Skeletal muscle tissue (tissue), 4 donors: ENCODE data around the gene CDH26. TPM values are rescaled to one million over a fixed set of nuclear protein-coding genes. Genes with fewer than 3 reads are reported as not detected.

Experiments used
- H3K27ac ChIP-seq: one replicate; pipeline ENCODE4 v1.7.0; 2013; ENCODE audit warnings: mild to moderate bottlenecking, low read depth, low read length, inconsistent platforms
- H3K27me3 ChIP-seq, 3 donors: one replicate each; pipeline ENCODE4 v1.7.0; 2013; ENCODE audit warnings: low read length in 3 of 3; ENCODE audit not compliant: control insufficient read depth in 3 of 3, insufficient read depth in 3 of 3
- H3K36me3 ChIP-seq, 3 donors: one replicate each; pipeline ENCODE4 v1.7.0; 2013; ENCODE audit warnings: low read length in 3 of 3; ENCODE audit not compliant: control insufficient read depth in 3 of 3, insufficient read depth in 3 of 3
- H3K4me1 ChIP-seq, 3 donors: one replicate each; pipeline ENCODE4 v1.7.0; 2013; ENCODE audit warnings: low read length in 3 of 3, mild to moderate bottlenecking in 3 of 3; ENCODE audit not compliant: control insufficient read depth in 3 of 3, insufficient read depth in 3 of 3
- H3K4me3 ChIP-seq, 3 donors: one replicate each; pipeline ENCODE4 v1.7.0; 2013; ENCODE audit warnings: low read length in 3 of 3
- H3K9ac ChIP-seq, 3 donors: one replicate each; pipeline ENCODE4 v1.7.0; 2013; ENCODE audit warnings: low read length in 3 of 3, mild to moderate bottlenecking in 3 of 3, moderate library complexity in 2 of 3, low read depth in 1 of 3
- H3K9me3 ChIP-seq, 3 donors: one replicate each; pipeline ENCODE4 v1.7.0; 2013; ENCODE audit warnings: low read length in 3 of 3; ENCODE audit not compliant: control insufficient read depth in 3 of 3
- total RNA-seq: library from RNA; depleted of rRNA; stranded (reverse); fragments of >200 nt; gene quantifications from one replicate; pipeline ENCODE4 v1.2.3, GENCODE V29; 2014
- donor health status: Osteomylitis.

CDH26 gene
- total RNA-seq, 1 donor from 2014 or later = 0.52 TPM

DNA sequence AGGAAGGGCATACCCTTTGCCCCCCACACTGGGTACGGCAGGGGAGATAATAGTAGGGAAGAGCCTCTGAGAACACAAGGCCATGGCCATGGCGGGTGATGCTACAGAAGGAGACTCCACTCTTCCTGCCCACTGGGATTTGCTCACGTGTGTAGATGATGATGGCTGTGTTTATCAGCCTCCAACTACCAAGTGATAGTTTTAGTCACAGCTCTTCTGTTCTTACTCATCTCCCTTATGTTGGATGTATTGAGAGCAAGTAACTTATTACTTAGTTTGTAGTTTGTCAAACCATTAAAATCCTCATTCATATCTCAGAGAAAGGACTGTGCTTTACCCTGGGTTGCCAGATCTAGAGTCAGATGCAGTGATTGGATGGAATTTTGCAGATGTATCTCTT is 66.0 kb downstream of the CDH26 start:
- Histone ChIP-seq H3K9me3 (no peaks in the 10 kb centered on the region), H3K4me1 (no peaks in the 10 kb centered on the region), H3K36me3 (no peaks in the 10 kb centered on the region), H3K27ac (no peak overlapping the region), H3K9ac (no peak overlapping the region), H3K27me3 (no peaks in the 10 kb centered on the region), H3K4me3 (no peak overlapping the region)

DNA sequence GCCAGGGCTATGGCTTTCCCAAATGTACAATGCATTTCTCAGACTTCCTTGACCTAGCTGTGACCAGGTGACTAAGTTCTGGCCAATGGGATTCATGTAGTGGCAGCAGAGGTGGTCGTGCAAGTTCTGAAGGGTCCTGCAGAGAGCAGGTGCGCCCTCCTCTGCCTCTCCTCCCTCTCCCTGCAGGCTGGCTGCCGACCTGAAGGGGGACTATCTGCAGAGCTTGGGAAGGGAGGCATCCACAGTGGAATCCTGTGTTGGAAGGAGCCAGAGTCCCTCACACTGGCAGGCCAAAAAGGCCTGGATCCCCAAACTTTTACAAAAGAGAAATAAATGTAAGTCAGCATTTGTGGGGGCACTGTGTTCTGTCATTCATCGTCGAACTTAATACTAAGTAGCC is 66.6 kb downstream of the CDH26 start:
- H3K27ac ChIP-seq = no peak overlapping the region
- no peaks in the 10 kb centered on the region for H3K36me3 ChIP-seq
- H3K9ac ChIP-seq = no peak overlapping the region
- no peaks in the 10 kb centered on the region for H3K27me3 ChIP-seq
- no peaks in the 10 kb centered on the region for H3K9me3 ChIP-seq
- H3K4me3 ChIP-seq = no peak overlapping the region
- H3K4me1 ChIP-seq = no peaks in the 10 kb centered on the region

DNA sequence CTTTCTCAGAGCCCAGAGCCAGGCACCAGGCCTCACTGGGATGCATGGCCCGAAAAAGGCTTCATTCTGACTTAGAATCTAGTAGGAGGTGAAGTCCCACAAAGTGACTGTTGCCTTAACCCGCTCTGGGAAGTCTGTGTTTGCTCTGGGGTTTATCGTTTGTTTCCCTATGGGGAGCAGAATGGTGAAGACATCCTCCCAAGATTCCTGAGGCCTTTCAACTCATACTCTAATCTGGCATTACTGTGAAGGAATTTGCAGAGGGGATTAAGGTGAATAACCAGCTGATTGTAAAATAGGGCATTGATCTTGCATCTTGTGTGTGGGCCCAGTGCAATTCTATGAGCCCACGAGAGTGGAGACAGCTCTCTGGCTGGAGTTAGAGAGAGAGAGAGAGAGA is 67.8 kb downstream of the CDH26 start:
- no peaks in the 10 kb centered on the region for H3K36me3 ChIP-seq
- H3K4me1 ChIP-seq = no peaks in the 10 kb centered on the region
- no peaks in the 10 kb centered on the region for H3K9me3 ChIP-seq
- H3K4me3 ChIP-seq = no peak overlapping the region
- no peak overlapping the region for H3K9ac ChIP-seq
- no peaks in the 10 kb centered on the region for H3K27me3 ChIP-seq
- H3K27ac ChIP-seq = no peak overlapping the region

DNA sequence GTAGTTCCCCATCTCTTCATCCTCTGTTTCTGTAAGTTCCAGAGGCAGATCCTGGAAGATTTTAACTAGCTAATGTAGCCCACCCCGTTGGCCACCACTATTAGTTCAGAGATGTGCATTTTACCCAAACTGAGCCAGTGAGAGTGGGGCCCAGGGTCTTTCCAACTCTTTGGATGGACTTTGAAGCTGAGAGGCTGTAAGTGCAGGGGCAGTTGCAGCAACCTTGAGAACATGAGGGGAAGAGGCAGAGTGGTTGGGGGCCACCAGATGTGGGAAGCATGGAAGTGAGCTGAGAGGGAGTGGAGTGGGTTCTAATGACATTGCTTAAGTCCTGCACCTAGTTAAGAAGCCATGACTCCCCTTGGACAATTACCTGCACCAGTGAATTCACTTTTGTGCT is 72.2 kb downstream of the CDH26 start:
- Histone ChIP-seq H3K4me3 (no peak overlapping the region), H3K27me3 (no peaks in the 10 kb centered on the region), H3K27ac (no peak overlapping the region), H3K9ac (no peak overlapping the region), H3K9me3 (no peaks in the 10 kb centered on the region), H3K4me1 (peaks cover 22 to 26% (median 23%) of the 10 kb centered on the region in 3 donors), H3K36me3 (no peaks in the 10 kb centered on the region)

DNA sequence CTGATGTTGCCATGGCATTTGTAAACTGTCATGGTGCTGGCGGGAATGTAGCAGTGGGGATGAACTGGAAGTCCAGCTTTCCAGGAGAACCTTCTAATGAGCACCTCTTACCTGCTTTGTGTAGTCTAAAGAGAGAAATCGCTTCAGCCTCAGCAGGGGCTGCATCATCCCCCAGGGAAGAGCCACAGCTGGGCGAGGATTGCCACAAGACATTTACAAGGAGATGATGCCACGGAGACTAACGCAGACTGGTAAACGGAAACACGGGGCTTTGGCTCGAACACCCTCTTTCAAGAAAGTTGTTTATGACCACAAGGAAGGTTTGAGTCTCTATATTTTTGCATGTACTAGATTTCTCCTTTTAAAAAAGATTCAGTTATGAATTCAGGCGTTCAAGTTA is 72.9 kb downstream of the CDH26 start:
- H3K9ac ChIP-seq = no peak overlapping the region

DNA sequence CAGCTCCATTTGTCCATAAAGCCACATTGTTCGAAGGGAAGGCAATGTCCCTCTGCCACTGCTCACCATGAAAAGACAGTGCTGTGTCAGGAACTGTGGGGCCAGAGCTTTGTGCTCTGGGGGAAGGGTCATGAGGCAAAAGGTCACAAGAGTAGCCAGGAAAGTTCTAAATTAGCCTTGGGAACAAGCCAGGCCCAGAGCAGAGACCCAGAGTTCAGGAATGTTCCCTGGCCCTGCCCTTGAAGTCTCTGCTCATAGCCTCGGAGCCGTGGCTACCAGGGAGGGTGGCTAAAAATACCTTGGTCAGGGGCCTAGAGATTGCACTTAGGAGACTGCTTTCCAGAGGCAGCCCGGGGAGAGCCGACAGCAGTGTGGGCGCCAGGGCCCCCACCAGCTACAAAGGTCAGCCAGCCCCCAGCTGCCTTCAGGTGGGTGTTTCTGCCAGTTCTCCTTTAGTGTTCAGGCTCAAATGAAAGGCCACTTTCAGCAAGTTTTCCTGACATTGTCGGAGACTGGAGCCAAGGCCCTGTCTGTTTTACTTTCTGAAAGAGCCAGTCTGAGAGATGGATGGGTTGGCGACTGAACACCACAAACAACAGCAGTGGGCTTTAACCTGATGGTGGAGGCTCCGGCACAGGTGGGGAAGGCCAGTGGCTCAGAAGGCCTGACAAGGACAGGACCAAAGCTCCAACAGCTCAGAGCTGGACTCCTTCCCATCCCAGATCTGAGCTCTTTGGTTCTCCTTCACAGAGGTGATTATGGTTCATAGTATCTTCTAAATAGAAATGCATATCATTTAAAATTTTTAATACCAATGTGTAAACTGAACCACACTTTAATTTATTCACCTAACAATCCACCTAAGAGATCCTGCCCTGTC is 76.2 kb downstream of the CDH26 start:
- Histone ChIP-seq H3K4me1 (peaks cover 33 to 49% (median 46%) of the 10 kb centered on the region in 3 donors), H3K4me3 (peak overlapping the region; percentile 33 to 64 (median 39)), H3K36me3 (no peaks in the 10 kb centered on the region), H3K9me3 (no peaks in the 10 kb centered on the region), H3K27ac (peak overlapping the region; percentile 81), H3K9ac (peak overlapping the region; percentile 20 to 81 (median 76)), H3K27me3 (no peaks in the 10 kb centered on the region)

More for the DNA sequence above, 72.9 kb downstream of the CDH26 start:
- Histone ChIP-seq H3K27me3 (no peaks in the 10 kb centered on the region), H3K9me3 (no peaks in the 10 kb centered on the region), H3K27ac (no peak overlapping the region), H3K36me3 (no peaks in the 10 kb centered on the region), H3K4me1 (peaks cover 27 to 30% (median 28%) of the 10 kb centered on the region in 3 donors), H3K4me3 (no peak overlapping the region)

DNA sequence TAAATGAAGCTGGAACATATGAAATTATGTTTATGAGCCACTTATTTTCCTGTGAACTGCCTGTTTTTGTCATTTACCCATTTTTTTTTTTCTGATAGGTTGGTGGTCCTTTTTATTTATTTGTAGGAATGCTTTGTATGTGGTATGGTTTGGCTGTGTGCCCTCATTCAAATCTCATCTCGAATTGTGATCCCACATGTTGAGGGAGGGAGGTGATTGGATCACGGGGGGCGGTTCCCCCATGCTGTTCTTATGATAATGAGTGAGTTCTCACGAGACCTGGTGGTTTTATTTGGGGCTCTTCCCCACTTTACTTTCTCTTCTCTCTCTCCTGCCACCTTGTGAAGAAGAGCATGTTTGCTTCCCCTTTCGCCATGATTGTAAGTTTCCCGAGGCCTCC is 77.3 kb downstream of the CDH26 start:
- Histone ChIP-seq H3K27ac (no peak overlapping the region), H3K4me1 (peaks cover 33 to 49% (median 46%) of the 10 kb centered on the region in 3 donors)

DNA sequence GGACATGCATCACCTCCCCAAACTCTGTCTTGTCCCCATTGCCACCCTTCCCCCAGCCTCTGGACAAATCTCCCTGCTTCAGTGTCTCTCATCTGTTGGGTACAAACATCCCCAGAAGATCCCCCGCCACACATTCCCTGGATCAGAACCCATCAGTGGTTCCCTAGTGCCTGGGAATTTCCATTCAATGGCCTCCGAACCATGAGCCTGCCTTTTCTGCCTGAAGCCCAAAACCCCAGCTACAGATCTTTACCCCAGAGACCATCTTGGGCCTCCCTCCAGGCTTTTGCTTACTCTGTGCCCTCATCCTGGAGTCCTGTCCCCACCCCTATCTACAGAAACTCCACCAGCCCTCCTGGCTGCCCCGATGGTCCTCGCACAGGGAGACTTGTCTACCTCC is 78.1 kb downstream of the CDH26 start:
- Histone ChIP-seq H3K9me3 (no peaks in the 10 kb centered on the region), H3K9ac (no peak overlapping the region), H3K4me3 (no peak overlapping the region), H3K36me3 (no peaks in the 10 kb centered on the region), H3K4me1 (peaks cover 33 to 49% (median 46%) of the 10 kb centered on the region in 3 donors), H3K27me3 (no peaks in the 10 kb centered on the region), H3K27ac (no peak overlapping the region)

More for the DNA sequence above, 77.3 kb downstream of the CDH26 start:
- no peaks in the 10 kb centered on the region for H3K36me3 ChIP-seq
- no peaks in the 10 kb centered on the region for H3K27me3 ChIP-seq
- H3K9me3 ChIP-seq = no peaks in the 10 kb centered on the region
- no peak overlapping the region for H3K4me3 ChIP-seq
- peak overlapping the region in 2 of 3 donors; percentile 45 to 81 for H3K9ac ChIP-seq

DNA sequence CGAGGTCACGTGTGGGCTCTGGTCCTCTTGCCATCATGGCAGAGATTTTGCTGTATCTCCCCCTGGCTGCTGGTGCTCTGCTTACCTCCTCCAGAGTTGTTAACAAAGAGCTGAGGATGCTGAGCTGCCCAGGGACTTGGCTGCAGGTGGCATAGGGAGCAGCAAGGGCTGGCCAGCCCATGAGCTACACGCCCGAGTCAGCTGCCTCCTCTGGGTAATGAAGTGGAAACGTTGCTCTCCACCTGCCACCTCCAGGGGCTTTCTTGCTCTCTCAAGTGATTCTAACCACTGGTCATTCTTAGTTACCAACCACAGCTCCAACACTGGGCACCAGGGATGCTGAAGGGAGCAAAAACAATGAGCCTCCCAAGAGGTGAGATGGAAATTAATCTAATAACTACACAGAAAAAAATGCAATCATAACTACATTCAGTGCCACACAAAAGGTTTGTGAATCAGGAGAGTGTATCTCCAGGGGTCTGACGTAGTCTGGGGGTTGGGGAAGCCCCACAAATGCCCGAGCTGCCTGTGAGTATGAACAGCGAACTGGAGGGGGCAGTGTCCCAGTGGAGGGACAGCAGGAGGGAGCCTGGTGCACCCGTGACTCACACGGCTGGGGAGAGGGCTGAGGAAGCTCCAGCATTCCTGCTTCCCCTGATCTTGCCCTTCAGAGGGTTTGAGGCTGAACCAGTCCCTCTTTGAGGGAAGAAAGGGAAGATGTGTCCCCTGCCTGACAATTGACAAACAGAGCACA is 78.7 kb downstream of the CDH26 start:
- no peaks in the 10 kb centered on the region for H3K9me3 ChIP-seq
- H3K36me3 ChIP-seq = no peaks in the 10 kb centered on the region
- H3K9ac ChIP-seq = no peak overlapping the region
- H3K4me1 ChIP-seq = peaks cover 33 to 49% (median 46%) of the 10 kb centered on the region in 3 donors
- no peaks in the 10 kb centered on the region for H3K27me3 ChIP-seq
- H3K27ac ChIP-seq = no peak overlapping the region
- H3K4me3 ChIP-seq = no peak overlapping the region
